Cardiac muscle cell (in vitro differentiated cells and primary cell): ENCODE measurements around the gene SART1. TPM values are rescaled to one million over a fixed set of nuclear protein-coding genes. Genes with fewer than 3 reads are reported as not detected.

Experiments
- DNase-seq, 2 donors: peaks; one replicate each; pipeline versions ENCODE4 v3.0.0 to v3.0.0-alpha.2; 2010 to 2017; ENCODE audit warnings: low read depth in 1 of 2, low spot score in 1 of 2
- H3K27ac ChIP-seq: fragments of 200-600 bp; sonication (generic); 2 replicates; pipeline ENCODE4 v1.5.1; 2016
- H3K27me3 ChIP-seq: fragments of 200-600 bp; sonication (generic); 2 replicates; pipeline ENCODE4 v1.6.0; 2016; ENCODE audit warnings: control low read depth
- H3K36me3 ChIP-seq: fragments of 200-600 bp; sonication (generic); 2 replicates; pipeline ENCODE4 v1.5.1; 2016; ENCODE audit warnings: control low read depth
- H3K4me1 ChIP-seq: fragments of 200-600 bp; sonication (generic); 2 replicates; pipeline ENCODE4 v1.8.1; 2017; ENCODE audit warnings: low read depth, mild to moderate bottlenecking, mixed run types
- H3K4me3 ChIP-seq: fragments of 200-600 bp; sonication (generic); 2 replicates; pipeline ENCODE4 v1.5.1; 2016; ENCODE audit warnings: mild to moderate bottlenecking
- H3K9me3 ChIP-seq: fragments of 200-600 bp; sonication (generic); 2 replicates; pipeline ENCODE4 v1.5.1; 2017; ENCODE audit warnings: low read depth, mild to moderate bottlenecking, control low read depth
- CTCF ChIP-seq: IDR thresholded peaks from 2 replicates; pipeline ENCODE4 v1.5.1; 2012; ENCODE audit warnings: low read depth, mild to moderate bottlenecking, low read length
- polyA plus RNA-seq: library from polyadenylated mRNA; unstranded; fragments of >200 nt; fragmentation: Nextera tagmentation; extraction: Ambion mirVana; gene quantifications from 2 replicates; pipeline ENCODE4 v1.2.1, GENCODE V29; 2016
- total RNA-seq: library from RNA; depleted of rRNA; stranded (reverse); fragments of >200 nt; gene quantifications from 2 replicates; pipeline ENCODE4 v1.2.3, GENCODE V29; 2016

SART1 gene
- total and polyA plus RNA-seq, 2 experiments from 2014 or later = 51.6 to 55.7 TPM

DNA sequence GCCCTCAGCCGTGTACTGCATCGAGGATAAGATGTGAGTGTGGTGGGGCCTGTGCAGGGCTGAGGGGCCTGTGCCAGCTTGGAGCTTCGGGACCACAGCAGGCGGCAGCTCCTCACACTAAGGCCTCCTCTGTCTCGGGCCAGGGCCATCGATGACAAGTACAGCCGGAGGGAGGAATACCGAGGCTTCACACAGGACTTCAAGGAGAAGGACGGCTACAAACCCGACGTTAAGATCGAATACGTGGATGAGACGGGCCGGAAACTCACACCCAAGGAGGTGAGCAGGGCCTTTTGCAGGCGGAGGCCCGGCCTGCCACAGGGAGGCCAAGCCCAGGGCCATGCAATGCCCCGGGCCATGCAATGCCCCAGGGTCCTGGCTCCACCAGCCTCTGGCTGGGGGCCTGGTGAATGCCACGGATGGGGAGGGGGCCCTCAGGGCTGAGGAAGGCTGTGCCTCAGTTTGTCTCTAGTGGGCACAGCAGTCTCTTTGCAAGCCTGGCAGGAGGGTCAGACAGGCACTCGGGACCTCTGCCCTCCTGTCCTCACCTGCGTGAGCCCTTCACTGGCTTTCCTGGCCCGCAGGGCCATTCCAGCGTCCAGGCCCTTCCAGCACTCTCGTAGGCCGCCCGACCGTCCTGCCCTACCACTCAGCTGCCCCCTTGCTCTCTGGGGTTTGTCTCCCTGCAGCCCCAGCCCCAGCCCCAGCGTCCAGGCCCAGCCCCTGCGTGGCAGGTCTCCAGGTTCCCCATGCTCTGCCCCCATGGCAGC, 16.3 kb downstream of the SART1 start:
- no peak for TF ChIP-seq CTCF
- DNase-seq = no peak
- Histone ChIP-seq H3K27me3 (no peaks in the 10 kb centered on the region), H3K9me3 (no peaks in the 10 kb centered on the region), H3K4me3 (no peak overlapping the region), H3K4me1 (no peaks in the 10 kb centered on the region), H3K36me3 (peaks cover 26% of the 10 kb centered on the region), H3K27ac (no peak overlapping the region)

- Histone ChIP-seq H3K27me3 (no peaks in the 10 kb centered on the region), H3K9me3 (no peaks in the 10 kb centered on the region), H3K27ac (no peak overlapping the region), H3K4me1 (no peaks in the 10 kb centered on the region), H3K36me3 (peaks cover 26% of the 10 kb centered on the region), H3K4me3 (no peak overlapping the region)
- no peak for TF ChIP-seq CTCF
- no peak for DNase-seq
Observed at GRCh38 chr11:65978391-65979238, 17.1 kb downstream of the SART1 start.

- H3K27me3 ChIP-seq = no peaks in the 10 kb centered on the region
- no peak overlapping the region for H3K27ac ChIP-seq
- no peaks in the 10 kb centered on the region for H3K9me3 ChIP-seq
- H3K36me3 ChIP-seq = peaks cover 26% of the 10 kb centered on the region
- H3K4me1 ChIP-seq = no peaks in the 10 kb centered on the region
- DNase-seq = no peak
- no peak for TF ChIP-seq CTCF
- no peak overlapping the region for H3K4me3 ChIP-seq
Observed at GRCh38 chr11:65979261-65979759, 17.8 kb downstream of the SART1 start.

DNA sequence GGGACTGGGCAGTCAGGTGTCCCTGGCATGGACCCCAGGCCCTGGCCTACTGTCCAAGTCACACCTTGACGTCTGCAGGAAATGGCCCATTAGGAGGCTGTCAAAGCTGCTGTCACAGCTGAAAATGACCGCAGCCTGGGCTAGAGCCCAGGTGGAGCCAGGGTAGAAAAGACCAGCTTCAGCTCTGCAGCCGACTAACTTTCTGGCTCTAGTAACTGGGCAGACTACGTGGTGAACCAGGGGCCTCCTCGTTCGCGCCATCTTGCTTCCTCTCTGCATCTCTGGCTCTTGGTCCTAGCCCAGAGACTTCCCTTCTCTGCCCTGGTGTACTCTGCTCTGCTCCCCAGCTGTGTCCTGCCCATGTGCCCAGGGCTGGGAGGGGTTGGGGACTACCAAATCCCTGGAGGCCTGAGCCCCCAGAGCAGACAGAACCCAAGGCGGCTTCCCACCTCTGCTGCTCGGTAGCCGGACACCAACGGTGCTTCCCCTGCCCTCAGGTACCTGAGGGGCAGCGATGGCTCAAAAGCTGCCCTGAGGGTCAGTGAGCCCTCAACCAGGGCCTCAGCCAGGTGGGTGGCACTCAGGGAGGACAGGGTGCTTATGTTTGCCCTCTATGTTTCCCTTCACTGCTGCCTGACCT, 19.7 kb downstream of the SART1 start:
- DNase-seq = no peak
- TF ChIP-seq CTCF = no peak
- H3K27ac ChIP-seq = no peak overlapping the region

GRCh38 chr11:65981972-65982823, 20.7 kb downstream of the SART1 start:
- no peak for DNase-seq
- H3K9me3 ChIP-seq = no peaks in the 10 kb centered on the region
- no peak for TF ChIP-seq CTCF
- H3K4me3 ChIP-seq = no peak overlapping the region
- H3K4me1 ChIP-seq = no peaks in the 10 kb centered on the region
- peaks cover 21% of the 10 kb centered on the region for H3K36me3 ChIP-seq
- H3K27ac ChIP-seq = no peak overlapping the region
- H3K27me3 ChIP-seq = no peaks in the 10 kb centered on the region

More for the DNA sequence above, 19.7 kb downstream of the SART1 start:
- no peaks in the 10 kb centered on the region for H3K4me1 ChIP-seq
- no peaks in the 10 kb centered on the region for H3K9me3 ChIP-seq
- peaks cover 26% of the 10 kb centered on the region for H3K36me3 ChIP-seq
- no peaks in the 10 kb centered on the region for H3K27me3 ChIP-seq
- H3K4me3 ChIP-seq = no peak overlapping the region
